COR-L47 (cell line): ENCODE results near the gene CACNA1A.
A peak's percentile ranks its signal among the peaks of the same experiment; 100 is the strongest.
"Not testable (repeated sequence)": the region's sequence is repeated elsewhere in the genome, so short reads cannot be mapped to it uniquely, and the experiment has no call there.

Experiments
- DNase-seq: peaks from one replicate; lab custom pipeline; 2025; lab: John Stamatoyannopoulos, UW

Gene CACNA1A

GRCh38 chr19:13427273-13428051, 78.8 kb downstream of the CACNA1A start:
- DNase-seq: no peak

- not testable (repeated sequence) for DNase-seq
These were observed 80.4 kb downstream of the CACNA1A start for GRCh38 chr19:13425875-13426274.

GRCh38 chr19:13425151-13425550, 81.1 kb downstream of the CACNA1A start:
- DNase-seq: no peak

DNA sequence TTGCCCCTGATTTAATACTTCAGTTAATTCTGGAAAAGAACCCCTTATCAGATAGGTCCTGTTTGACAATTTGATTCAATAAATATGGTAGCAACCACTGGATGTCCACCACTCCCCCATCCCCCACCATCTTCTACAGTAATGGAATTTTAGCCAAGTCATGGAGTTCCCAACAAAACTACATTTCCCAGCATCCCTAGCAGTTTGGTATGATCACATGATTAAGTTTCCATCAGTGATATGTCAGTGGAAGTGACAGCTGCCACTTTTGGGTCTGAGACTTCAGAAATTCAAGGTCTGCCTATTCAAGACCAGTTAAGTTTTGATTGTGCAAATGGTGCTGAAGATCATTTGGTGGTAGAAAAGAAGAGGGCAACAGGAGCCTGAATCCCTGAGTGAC, 85.5 kb downstream of the CACNA1A start:
- DNase-seq: no peak

- DNase-seq: no peak
These were observed 89.2 kb downstream of the CACNA1A start for GRCh38 chr19:13417054-13417453.

DNA sequence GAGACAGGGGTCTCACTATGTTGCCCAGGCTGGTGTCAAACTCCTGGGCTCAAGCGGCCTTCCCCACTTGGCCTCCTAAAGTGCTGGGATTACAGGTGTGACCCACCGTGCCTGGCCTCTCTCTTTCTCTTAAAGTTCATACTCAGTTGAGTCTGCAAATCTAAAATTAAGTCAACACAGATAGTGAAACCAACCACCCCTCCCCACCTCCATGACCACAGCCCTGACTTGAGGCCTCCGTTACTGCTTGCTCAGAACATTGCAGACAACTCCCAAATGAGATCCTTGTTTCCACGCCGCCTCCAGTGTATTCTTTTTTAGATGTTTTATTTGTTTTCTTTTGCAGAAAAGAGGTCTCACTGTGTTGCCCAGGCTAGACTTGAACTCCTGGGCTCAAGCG, 94.4 kb downstream of the CACNA1A start:
- no peak for DNase-seq

GRCh38 chr19:13410946-13411345, 95.3 kb downstream of the CACNA1A start:
- DNase-seq: no peak

GRCh38 chr19:13408889-13409518, 97.3 kb downstream of the CACNA1A start:
- DNase-seq: no peak

GRCh38 chr19:13404236-13404635, 102.0 kb downstream of the CACNA1A start:
- peak; percentile 30 for DNase-seq

GRCh38 chr19:13401388-13401787, 104.9 kb downstream of the CACNA1A start:
- DNase-seq: no peak

DNA sequence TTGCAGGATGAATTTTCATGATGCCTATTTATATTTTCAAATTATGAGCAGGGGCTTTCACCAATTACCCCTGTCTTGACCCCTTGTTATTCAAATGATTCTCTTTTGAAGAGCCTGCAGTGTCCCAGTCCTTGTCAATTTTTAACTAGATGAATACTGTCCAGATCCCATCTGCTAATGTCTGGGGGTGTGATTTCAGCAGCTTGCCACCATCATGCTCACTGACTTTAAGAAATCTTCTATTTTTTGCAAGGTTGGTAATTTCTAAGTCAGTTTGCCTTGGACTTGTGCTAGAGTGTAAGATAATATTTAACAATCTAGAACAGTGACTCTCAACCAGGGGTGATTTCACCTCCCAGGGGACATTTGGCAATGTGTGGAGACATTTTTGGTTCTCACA, 106.0 kb downstream of the CACNA1A start:
- no peak for DNase-seq

DNA sequence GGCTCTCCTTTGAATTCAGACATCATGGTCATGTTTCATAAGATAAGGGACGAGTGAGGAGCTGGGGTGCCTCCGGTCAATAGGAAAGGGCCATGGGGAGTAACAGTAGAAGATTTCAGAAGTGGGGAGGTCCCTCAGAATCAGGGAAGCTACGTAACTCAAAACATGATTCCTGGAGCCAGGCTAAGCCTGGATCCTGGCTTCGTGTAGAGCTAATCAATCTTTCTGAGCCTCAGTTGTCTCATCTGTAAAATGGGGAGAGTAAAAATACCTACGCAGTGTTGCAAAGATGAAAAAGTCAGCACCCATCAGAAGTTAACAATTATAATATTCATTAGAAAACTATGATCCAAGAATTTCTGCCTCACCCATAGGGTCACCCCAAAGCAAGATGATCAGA, 106.5 kb downstream of the CACNA1A start:
- no peak for DNase-seq

- DNase-seq: no peak
These were observed 107.2 kb downstream of the CACNA1A start for GRCh38 chr19:13398780-13399726.

DNA sequence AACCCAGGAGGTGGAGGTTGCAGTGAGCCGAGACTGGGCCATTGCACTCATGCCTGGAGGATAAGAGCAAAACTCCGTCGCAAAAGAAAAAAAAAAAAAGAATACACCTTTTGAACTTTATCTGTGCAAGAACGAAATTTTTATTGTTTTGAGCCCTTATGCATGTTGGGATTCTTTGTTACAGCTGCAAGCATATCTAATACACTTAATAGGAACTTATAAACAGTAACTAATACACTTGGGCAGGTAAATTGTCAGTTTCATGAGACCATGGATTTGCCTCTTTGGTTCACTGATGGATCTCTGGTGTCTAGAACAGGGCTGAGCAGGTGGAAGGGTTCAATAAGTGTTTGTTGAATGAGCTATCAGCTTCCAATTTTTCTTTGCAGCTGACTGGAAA, 108.1 kb downstream of the CACNA1A start:
- no peak for DNase-seq

DNA sequence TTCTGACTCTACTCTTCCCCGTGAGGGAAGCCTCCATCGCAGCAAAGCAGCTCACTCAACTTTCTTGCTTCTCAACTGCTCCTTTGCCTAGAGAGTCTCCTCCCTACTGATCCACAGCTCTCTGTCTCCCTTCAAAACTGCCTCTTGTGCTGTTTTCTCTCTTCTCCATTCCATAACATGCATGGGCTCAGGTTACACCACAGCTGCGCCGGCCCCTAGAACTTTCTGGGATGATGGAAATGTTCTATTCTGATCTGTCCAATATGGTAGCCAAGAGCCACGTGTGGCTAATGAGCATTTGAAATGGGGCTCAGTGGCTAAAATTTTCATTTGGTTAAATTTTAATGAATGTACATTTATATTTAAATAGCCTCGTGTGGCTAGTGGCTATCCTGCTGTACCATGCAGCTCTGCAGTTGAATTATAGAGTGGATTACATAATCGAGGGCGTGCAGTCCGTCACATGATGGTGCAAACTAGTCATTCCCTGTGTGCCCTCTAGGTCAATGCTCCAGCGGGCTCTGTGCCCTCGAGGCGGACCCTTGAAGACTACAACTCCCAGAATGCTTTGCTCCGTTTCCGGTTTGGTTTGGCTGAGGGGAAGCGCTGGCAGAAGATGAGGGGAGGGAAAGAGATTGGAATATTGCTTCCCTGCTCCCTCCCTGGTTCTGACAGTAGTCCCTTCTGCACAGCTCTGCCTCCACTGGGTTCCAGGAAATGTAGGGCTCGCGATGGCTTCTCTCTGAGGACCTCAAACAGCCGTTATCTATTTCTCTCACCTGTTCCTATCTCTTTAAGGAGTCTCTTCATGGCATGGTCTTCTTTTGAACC, 109.8 kb downstream of the CACNA1A start:
- no peak for DNase-seq

GRCh38 chr19:13382633-13382938, 123.7 kb downstream of the CACNA1A start:
- no peak for DNase-seq

- no peak for DNase-seq
These were observed 124.2 kb downstream of the CACNA1A start for GRCh38 chr19:13381827-13382632.

- no peak for DNase-seq
These were observed 129.7 kb downstream of the CACNA1A start for GRCh38 chr19:13376537-13376936.

GRCh38 chr19:13373599-13373998, 132.7 kb downstream of the CACNA1A start:
- DNase-seq: no peak

DNA sequence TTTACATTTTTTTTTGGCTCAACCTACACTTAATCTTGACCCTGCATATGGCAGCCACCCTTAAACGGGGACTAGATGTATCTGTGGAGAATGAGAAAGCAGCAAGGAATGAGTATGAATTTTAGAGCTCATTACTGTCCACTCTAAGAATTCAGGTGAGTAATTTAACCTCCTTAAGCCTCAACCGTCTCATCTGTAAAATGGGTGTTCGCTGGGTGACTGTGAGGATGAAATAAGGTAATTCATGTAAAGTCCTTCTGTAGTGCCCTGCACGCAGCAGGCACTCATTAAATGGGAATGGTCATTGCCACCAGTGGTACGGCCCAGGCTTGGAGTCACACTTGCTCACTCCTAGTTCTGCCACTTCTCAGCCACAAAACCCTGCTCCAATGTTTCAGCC, 135.3 kb downstream of the CACNA1A start:
- no peak for DNase-seq

DNA sequence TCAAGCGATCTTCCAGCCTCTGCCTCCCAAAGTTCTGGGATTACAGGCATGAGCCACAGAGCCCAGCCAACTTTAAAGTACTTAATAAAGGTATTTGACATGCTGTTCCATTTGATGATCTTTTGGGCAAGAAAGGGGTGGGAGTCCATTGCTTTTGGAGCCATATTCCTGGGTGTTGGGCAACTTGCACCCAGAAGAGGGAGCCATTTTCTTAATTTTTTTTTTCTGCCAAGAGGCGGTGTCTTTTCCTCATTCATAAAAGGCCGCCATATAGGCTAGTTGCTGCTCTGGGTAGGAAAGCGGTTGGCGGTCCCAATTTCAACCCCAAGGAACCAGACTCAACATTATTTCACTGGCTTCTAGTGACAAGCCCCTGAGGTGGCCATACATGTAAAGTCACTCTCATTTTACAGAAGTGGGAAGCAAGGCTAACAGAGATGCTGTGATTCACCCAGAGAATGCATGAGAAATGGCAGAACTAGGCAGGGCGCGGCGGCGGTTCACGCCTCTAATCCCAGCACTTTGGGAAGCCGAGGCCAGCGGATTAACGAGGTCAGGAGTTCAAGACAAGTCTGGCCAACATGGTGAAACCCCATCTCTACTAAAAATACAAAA, 139.6 kb downstream of the CACNA1A start:
- DNase-seq: no peak
